ENCODE measurements around the gene FAAP24.
"Not testable (repeated sequence)": the region's sequence is repeated elsewhere in the genome, so short reads cannot be mapped to it uniquely, and the experiment has no call there.

The FAAP24 gene

GRCh38 chr19:32998722-32999121 is 26.7 kb downstream of the FAAP24 start:
- DNase-seq (ENCODE audit: low read depth in 2 of 2), result no peak

- no peak for DNase-seq (ENCODE audit: low read depth in 2 of 2)
Observed at GRCh38 chr19:33000510-33000909, 28.5 kb downstream of the FAAP24 start.

DNA sequence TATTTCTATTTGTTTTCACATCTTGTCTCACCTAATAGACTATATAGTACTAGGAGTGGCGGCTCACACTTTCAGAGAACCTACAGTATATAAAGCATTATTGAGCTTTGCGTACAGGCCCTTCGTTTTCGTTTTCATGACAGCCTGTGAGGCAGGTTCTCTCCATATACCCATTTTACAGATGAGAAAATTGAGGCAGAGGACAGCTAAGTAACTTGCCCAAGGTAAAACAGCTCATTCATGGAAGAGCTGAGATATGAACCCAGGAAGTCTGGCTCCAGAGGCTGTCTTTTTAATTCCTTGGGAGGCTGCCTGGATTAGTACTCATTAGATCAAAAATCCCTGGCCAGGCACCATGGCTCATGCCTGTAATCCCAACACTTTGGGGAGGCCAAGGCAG is 28.9 kb downstream of the FAAP24 start:
- DNase-seq (ENCODE audit: low read depth in 2 of 2), result no peak

DNA sequence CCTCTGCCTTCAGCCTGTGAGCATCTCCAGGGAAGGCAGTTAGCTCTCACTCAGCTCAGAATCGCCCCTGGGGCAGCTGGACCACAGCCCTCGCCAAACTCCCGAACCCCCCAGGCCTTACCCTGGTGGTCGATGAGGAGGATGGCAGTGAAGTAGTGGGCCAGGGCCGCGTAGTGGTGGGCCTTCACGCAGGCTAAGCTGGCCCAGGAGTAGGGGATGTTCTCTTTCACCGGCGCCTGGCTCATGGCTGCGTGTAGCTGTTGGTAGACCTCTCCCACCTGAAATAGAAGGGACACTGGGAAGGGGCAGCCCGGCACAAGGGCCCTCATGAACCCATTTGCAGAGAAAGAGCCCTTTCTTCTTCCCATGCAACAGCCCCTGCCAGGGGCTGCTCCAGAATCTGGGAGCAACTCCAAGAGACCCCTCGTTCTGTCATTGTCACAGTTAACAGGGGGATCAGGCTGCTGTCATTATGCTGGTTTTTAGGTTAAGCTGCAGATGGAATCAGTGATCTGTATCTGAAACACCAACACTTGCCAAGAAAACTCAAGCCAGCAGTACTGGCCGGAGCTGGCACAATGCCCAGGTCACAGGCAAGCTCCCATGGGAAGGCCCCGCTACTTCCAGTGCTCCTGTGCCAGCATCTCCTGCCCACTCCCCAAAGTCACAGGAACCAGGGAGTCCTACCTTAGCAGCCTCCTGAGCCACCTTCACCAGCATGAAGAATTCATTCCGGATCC is 30.3 kb downstream of the FAAP24 start:
- DNase-seq (ENCODE audit: low read depth in 2 of 2), result not testable (repeated sequence)

DNA sequence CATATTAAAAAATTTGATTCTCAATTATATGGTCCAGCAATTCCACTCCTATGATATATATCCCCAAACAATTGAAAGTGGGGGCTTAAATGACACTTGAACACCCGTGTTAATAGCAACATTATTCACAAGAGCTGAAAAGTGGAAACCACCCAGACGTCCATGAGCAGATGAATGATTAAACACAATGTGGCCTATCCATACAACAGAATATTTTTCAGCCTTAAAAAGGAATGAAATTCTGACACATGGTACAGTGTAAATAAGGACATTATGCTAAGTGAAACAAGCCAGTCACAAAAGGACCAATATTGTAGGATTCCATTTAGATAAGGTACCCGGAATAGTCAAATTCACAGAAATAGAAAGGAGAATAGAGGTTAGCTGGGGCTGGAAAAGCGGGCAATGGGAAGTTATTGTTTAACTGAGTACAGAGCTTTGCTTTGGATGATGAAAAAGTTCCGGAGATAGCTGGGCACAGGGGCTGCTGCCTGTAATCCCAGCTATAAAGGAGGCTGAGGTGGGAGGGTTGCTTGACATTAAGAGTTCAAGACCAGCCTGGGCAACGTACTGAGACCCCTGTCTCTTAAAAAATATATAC is 31.5 kb downstream of the FAAP24 start:
- DNase-seq (ENCODE audit: low read depth in 2 of 2), result not testable (repeated sequence)

- no peak for DNase-seq (ENCODE audit: low read depth in 2 of 2)
Observed at GRCh38 chr19:33005440-33005839, 33.4 kb downstream of the FAAP24 start.

- DNase-seq (ENCODE audit: low read depth in 2 of 2), result no peak
Observed at GRCh38 chr19:33008738-33009137, 36.7 kb downstream of the FAAP24 start.

GRCh38 chr19:33010891-33011290 is 38.8 kb downstream of the FAAP24 start:
- DNase-seq (ENCODE audit: low read depth in 2 of 2), result not testable (repeated sequence)

- no peak for DNase-seq (ENCODE audit: low read depth in 2 of 2)
Observed at GRCh38 chr19:33022472-33023116, 50.6 kb downstream of the FAAP24 start.

DNA sequence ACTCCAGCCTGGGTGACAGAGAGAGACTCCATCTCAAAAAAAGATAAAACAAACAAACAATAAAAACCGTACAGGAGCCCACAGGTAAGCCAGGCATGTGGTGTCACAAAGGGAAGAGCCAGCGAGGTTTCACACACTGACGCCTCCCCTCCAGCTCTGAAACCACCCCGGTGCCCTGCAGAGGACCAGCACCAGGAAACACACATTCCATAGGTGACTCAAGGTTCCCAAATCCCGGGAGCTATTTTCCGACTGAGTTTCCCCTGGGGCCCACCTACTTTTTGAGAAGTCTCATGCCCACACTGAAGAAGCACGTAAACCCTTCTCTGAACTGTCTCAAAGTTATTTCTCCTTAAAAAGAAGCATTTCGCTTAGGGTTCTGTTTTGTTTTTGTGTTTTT is 52.4 kb downstream of the FAAP24 start:
- no peak for DNase-seq (ENCODE audit: low read depth in 2 of 2)

DNA sequence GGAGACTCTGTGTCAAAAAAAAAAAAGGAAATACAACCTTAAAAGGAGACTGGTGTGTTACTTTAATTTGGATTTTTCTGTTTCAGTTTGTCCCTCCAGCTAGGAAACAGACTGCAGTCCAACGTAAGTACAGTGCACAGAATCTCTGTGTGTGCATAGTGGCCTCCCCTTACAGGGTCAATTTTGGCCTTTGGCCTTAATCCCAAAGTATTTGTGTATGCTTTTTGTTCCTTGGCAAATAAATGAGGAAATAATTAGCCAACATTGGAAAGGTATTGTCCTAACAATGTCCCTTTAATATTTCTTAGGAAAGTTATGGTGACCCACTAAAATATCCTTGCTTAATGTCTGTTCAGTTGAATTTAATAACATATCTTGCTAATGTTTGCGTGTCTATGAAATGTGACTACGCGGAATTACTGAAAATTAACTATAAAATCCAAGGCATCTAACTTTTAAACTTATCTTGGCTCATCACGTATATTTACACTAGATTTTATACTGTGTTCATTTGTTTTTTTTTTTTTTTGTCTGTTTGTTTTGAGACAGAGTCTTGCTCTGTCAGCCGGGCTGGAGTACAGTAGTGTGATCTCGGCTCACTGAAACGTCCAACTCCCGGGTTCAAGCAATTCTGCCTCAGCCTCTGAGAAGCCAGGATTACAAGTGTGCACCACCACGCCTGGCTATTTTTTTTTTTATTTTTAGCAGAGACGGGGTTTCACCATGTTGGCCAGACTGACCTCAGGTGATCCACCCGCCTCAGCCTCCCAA is 53.6 kb downstream of the FAAP24 start:
- not testable (repeated sequence) for DNase-seq (ENCODE audit: low read depth in 2 of 2)

GRCh38 chr19:33026602-33027001 is 54.6 kb downstream of the FAAP24 start:
- DNase-seq (ENCODE audit: low read depth in 2 of 2), result not testable (repeated sequence)
